Stimulated activated CD8-positive, alpha-beta memory T cell treated with anti-CD3 and anti-CD28 coated beads, Interleukin-15, amount 100 ng/mL, for 48 hours (primary cell): ENCODE results near the gene AFTPH.

Experiments
- DNase-seq, 2 donors: peaks; one replicate each; pipeline ENCODE4 v3.0.0-alpha.2; 2020; ENCODE audit warnings: low read depth in 2 of 2

The AFTPH gene

GRCh38 chr2:64540615-64541014 lies 16.5 kb downstream of the AFTPH start:
- DNase-seq, result no peak

GRCh38 chr2:64541547-64541946 lies 17.4 kb downstream of the AFTPH start:
- DNase-seq, result no peak

GRCh38 chr2:64542071-64543007 lies 18.2 kb downstream of the AFTPH start:
- DNase-seq, result no peak

- DNase-seq, result no peak
Measured at GRCh38 chr2:64543008-64543697, 19.0 kb downstream of the AFTPH start.

GRCh38 chr2:64548761-64549160 lies 24.6 kb downstream of the AFTPH start:
- DNase-seq, result no peak

GRCh38 chr2:64550042-64550441 lies 25.9 kb downstream of the AFTPH start:
- DNase-seq, result no peak

GRCh38 chr2:64551851-64552250 lies 27.7 kb downstream of the AFTPH start:
- DNase-seq, result no peak

- DNase-seq, result no peak
Measured at GRCh38 chr2:64554117-64554516, 30.0 kb downstream of the AFTPH start.

GRCh38 chr2:64558445-64559081 lies 34.4 kb downstream of the AFTPH start:
- DNase-seq, result no peak

GRCh38 chr2:64562148-64562784 lies 38.1 kb downstream of the AFTPH start:
- DNase-seq, result no peak

- no peak for DNase-seq
Measured at GRCh38 chr2:64563436-64563938, 39.4 kb downstream of the AFTPH start.

GRCh38 chr2:64565949-64566710 lies 42.0 kb downstream of the AFTPH start:
- no peak for DNase-seq

- DNase-seq, result no peak
Measured at GRCh38 chr2:64567473-64567872, 43.3 kb downstream of the AFTPH start.

GRCh38 chr2:64568836-64569235 lies 44.7 kb downstream of the AFTPH start:
- DNase-seq, result no peak

GRCh38 chr2:64574871-64575270 lies 50.7 kb downstream of the AFTPH start:
- DNase-seq, result no peak

- DNase-seq, result no peak
Measured at GRCh38 chr2:64581018-64581417, 56.9 kb downstream of the AFTPH start.

GRCh38 chr2:64581777-64582539 lies 57.8 kb downstream of the AFTPH start:
- DNase-seq, result no peak

- no peak for DNase-seq
Measured at GRCh38 chr2:64582774-64583340, 58.7 kb downstream of the AFTPH start.

- no peak for DNase-seq
Measured at GRCh38 chr2:64586054-64586453, 61.9 kb downstream of the AFTPH start.

- no peak for DNase-seq
Measured at GRCh38 chr2:64586883-64587481, 62.9 kb downstream of the AFTPH start.
